Heart left ventricle (tissue), 16 donors: Measurements from ENCODE around the gene CSMD2. TPM values are rescaled to one million over a fixed set of nuclear protein-coding genes. Genes with fewer than 3 reads are reported as not detected.

Source experiments
- ATAC-seq, 4 donors: fragments of 200-7000 bp; cut with Tn5 transposase; one replicate each; pipeline ENCODE4 v1.9.1; 2020 to 2022; ENCODE audit warnings: moderate library complexity in 4 of 4, mild to moderate bottlenecking in 3 of 4, moderate number of reproducible peaks in 1 of 4
- DNase-seq, 5 donors: peaks; one replicate each; pipeline ENCODE4 v3.0.0-alpha.2; 2020
- H3K27ac ChIP-seq, 12 donors: fragments of 200-600 bp; sonication (generic) in 4 of 12; one replicate each; pipeline versions ENCODE4 v1.5.0 to v1.8.0; 2016 to 2022; ENCODE audit warnings: mild to moderate bottlenecking in 2 of 12
- H3K27me3 ChIP-seq, 9 donors: fragments of 200-600 bp; sonication (generic) in 2 of 9; one replicate each; pipeline versions ENCODE4 v1.5.1 to v1.8.0; 2016 to 2022; ENCODE audit warnings: mild to moderate bottlenecking in 3 of 9
- H3K36me3 ChIP-seq, 9 donors: fragments of 200-600 bp; sonication (generic) in 2 of 9; one replicate each; pipeline versions ENCODE4 v1.5.0 to v1.8.0; 2018 to 2022; ENCODE audit warnings: mild to moderate bottlenecking in 2 of 9
- H3K4me1 ChIP-seq, 12 donors: fragments of 200-600 bp; sonication (generic) in 4 of 12; one replicate each; pipeline versions ENCODE4 v1.5.0 to v1.8.0; 2016 to 2022; ENCODE audit warnings: mild to moderate bottlenecking in 3 of 12
- H3K4me3 ChIP-seq, 12 donors: fragments of 200-600 bp; sonication (generic) in 4 of 12; one replicate each; pipeline versions ENCODE4 v1.5.0 to v1.8.0; 2017 to 2022; ENCODE audit warnings: mild to moderate bottlenecking in 9 of 12, moderate library complexity in 4 of 12
- H3K9me3 ChIP-seq, 12 donors: fragments of 200-600 bp; sonication (generic) in 4 of 12; one replicate each; pipeline versions ENCODE4 v1.5.0 to v1.8.0; 2016 to 2022; ENCODE audit warnings: mild to moderate bottlenecking in 1 of 12
- POLR2A ChIP-seq, 2 donors: fragments of 450-650 bp; IDR thresholded peaks; one replicate each; pipeline ENCODE4 v1.6.1; 2017; ENCODE audit warnings: antibody characterized with exemption in 2 of 2, mild to moderate bottlenecking in 2 of 2, moderate library complexity in 2 of 2
- WGBS, 4 donors: extraction: QIAGEN DNeasy Blood & Tissue Kit in 2 of 4; methylation state at CpG; one replicate each; pipeline versions ENCODE4 v1.1.5 to v1.1.7; 2013 to 2018; 5-methylcytosine and 5-hydroxymethylcytosine counted together
- intact Hi-C, 10 donors: fragments of 100-400 bp; cut with DNase I; formaldehyde crosslinking; loops; one replicate each; pipeline versions ENCODE4 v1.11.1 to v1.14.2; 2022
- polyA plus RNA-seq, 2 donors: library from polyadenylated mRNA; stranded (reverse); fragments of 200-250 nt; gene quantifications; one replicate each; pipeline ENCODE4 v1.2.3, GENCODE V29; 2013
- total RNA-seq, 9 donors: library from RNA; depleted of rRNA in 2 of 9; stranded (reverse); fragments of >200 nt in 2 of 9; fragmentation: NEBNext Ultra II Directional in 3 of 9; extraction: Animal tissue kit (Norgen Biotek cat#: 25700) in 3 of 9; gene quantifications; one replicate each; pipeline versions ENCODE4 v1.1.0 to v1.2.4, GENCODE V29; 2016 to 2023
- TF ChIP-seq, protein P1 (sequence below), 12 donors: fragments of 200-600 bp; sonication (generic) in 4 of 12; IDR thresholded peaks; one replicate each; pipeline versions ENCODE4 v1.5.0 to v1.8.0; 2018 to 2022; ENCODE audit warnings: antibody characterized with exemption in 12 of 12, mild to moderate bottlenecking in 5 of 12
- donor health status: ischemic (EF 13 %, LVEDD 7.1; RV severe dilation, severe dysfunction).
- donor health status: healthy with polysubstance abuse.
- donor health status: DM: no; HTN: yes; CAD: no.
- donor health status: DM: no; HTN: no; CAD: no.
- donor health status: ischemic (EF 25% LVEDD 6.9; RV normal size, moderate dysfunction).
- donor health status: ischemic (EF 25% LVEDD 5.7; RV mildly dilated, moderate dysfunction).
- donor health status: healthy.
- donor health status: DM: yes; HTN: yes; CAD: no.
- donor health status: ischemic (EF 35%, LVEDD 5.7; RV mildly dilated, moderate dysfunction).
- donor health status: nonischemic (EF 11% LVEDD 7.7; RV severe dilation, severe dysfunction).
- donor health status: DM: yes; HTN: yes; CAD: no.
- donor health status: PGD.
- donor health status: ischemic (EF 29% LVEDD 5.4; RV normal size, mild dysfunction).
- donor health status: nonischemic (EF 23%, LVEDD 6.1; RV moderate dilation, normal function).

Gene CSMD2
- total and polyA plus RNA-seq, 11 donors: 0.02 to 0.79 (median 0.22) TPM

DNA sequence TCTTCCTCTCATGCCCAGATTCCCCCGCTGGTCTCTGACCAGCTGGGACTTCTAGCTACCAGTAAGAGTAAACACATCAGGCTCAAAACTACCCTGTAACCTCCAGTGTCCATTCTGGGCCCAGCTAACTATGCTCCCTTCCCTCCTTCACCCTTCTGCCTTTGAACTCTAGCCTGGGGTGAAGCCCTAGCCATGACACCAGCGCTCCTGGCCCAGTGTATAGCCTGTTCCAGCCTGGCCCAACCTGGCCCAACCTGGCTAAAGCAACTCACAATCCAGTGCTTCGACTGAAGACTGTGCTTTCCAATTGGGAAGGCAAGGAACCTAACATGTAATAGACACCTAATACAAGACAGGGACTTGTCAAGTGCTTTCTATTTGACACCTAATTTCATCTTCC lies 27.6 kb downstream of the CSMD2 start:
- Histone ChIP-seq H3K4me3 (no peak overlapping the region), H3K27ac (no peak overlapping the region), H3K4me1 (no peaks in the 10 kb centered on the region), H3K27me3 (no peaks in the 10 kb centered on the region), H3K9me3 (no peaks in the 10 kb centered on the region), H3K36me3 (no peaks in the 10 kb centered on the region)
- TF ChIP-seq, protein P1, sequence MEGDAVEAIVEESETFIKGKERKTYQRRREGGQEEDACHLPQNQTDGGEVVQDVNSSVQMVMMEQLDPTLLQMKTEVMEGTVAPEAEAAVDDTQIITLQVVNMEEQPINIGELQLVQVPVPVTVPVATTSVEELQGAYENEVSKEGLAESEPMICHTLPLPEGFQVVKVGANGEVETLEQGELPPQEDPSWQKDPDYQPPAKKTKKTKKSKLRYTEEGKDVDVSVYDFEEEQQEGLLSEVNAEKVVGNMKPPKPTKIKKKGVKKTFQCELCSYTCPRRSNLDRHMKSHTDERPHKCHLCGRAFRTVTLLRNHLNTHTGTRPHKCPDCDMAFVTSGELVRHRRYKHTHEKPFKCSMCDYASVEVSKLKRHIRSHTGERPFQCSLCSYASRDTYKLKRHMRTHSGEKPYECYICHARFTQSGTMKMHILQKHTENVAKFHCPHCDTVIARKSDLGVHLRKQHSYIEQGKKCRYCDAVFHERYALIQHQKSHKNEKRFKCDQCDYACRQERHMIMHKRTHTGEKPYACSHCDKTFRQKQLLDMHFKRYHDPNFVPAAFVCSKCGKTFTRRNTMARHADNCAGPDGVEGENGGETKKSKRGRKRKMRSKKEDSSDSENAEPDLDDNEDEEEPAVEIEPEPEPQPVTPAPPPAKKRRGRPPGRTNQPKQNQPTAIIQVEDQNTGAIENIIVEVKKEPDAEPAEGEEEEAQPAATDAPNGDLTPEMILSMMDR (IDR thresholded peaks at IDR 0.05): no peak
- no peak for TF ChIP-seq POLR2A (IDR thresholded peaks at IDR 0.05)
- 69 to 73% (median 70%) methylated on average over 3 of the region's 3 CpGs for WGBS, 4 donors
- no peak for ATAC-seq
- intact Hi-C loops: no loop called here
- no peak for DNase-seq

DNA sequence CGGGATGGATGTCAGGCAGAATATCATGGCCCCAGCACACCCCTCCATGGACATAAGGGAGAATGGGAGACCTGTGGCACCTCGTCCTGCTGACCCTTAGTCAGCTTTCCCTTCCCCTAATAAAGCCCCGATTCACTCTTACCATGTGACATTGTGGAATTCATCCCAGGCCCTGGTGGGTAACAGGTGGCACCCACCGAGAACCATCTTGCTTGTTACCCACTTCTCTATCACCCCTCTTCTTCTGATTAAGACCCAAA lies 32.9 kb downstream of the CSMD2 start:
- ATAC-seq: no peak
- H3K27ac ChIP-seq: no peak overlapping the region
- H3K4me1 ChIP-seq: no peaks in the 10 kb centered on the region
- no peak for DNase-seq
- TF ChIP-seq, protein P1 (IDR thresholded peaks at IDR 0.05): no peak
- TF ChIP-seq POLR2A (IDR thresholded peaks at IDR 0.05): no peak
- H3K36me3 ChIP-seq: no peaks in the 10 kb centered on the region
- no peak overlapping the region for H3K4me3 ChIP-seq
- WGBS, 4 donors: 72 to 83% (median 78%) methylated on average over 4 of the region's 4 CpGs
- intact Hi-C loops: no loop called here
- H3K27me3 ChIP-seq: peaks cover 0 to 11% (median 0%) of the 10 kb centered on the region in 9 donors
- H3K9me3 ChIP-seq: no peaks in the 10 kb centered on the region

DNA sequence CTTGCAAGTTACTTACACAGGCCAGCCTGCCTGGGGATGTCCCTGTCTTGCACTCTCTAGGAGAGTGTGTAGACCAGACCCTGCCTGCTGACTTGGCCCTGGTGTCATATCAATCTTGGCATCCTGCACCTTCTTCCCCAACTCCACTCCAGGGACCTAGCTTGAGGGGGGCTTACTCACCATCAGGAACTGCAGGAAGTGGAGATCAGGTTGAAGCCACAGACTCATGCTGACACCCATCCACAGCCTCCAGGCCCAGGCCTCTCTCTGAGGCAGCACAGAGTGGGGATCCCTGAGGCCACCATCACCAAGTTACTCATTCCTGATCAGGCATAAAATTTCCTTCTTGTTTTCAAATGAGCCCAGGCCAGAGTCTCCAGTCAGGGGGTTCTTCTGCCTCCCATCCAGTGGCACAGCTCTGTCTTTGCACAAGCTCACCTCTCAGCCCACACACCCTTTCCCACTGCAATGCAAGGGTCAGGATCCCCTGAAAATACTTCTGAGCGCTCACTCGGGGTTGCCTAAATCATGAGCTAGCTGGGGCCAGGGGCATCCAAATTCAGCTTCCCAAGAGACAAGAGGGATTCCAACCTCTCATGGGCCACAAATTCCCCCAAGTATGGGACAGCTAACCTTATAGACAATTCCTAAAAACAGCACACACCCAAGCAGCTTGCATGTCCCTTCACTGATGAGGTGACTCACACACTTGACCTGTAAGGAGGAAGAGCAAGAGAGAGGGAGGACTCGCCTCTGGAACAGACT lies 33.5 kb downstream of the CSMD2 start:
- peaks cover 0 to 11% (median 0%) of the 10 kb centered on the region in 9 donors for H3K27me3 ChIP-seq
- TF ChIP-seq, protein P1 (IDR thresholded peaks at IDR 0.05): no peak
- no peak for TF ChIP-seq POLR2A (IDR thresholded peaks at IDR 0.05)
- intact Hi-C loops: no loop called here
- DNase-seq (no peak), ATAC-seq (no peak)
- no peak overlapping the region for H3K27ac ChIP-seq
- WGBS, 4 donors: 80 to 93% (median 85%) methylated on average over 3 of the region's 3 CpGs
- H3K4me3 ChIP-seq: no peak overlapping the region
- H3K36me3 ChIP-seq: no peaks in the 10 kb centered on the region
- no peaks in the 10 kb centered on the region for H3K4me1 ChIP-seq
- H3K9me3 ChIP-seq: no peaks in the 10 kb centered on the region

DNA sequence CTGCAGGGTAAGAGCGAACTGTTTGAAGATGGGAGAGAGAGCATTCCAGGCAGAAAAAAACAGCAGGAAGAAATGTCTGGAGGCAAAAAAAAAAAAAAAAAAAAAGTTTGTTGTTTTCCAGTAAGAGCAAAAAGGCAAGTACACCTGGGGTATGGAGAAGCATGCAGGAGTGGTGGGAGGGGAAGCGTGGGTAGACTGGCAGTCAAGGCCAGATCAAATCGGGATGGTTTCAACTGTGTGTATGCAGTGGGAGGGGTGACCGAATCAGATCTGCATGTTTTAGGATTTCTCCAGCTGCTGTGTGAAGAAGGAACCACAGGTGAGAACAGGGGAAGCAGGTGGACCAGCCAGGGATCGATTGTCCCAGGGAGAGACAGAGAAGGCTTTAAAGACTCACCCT lies 34.7 kb downstream of the CSMD2 start:
- Histone ChIP-seq H3K9me3 (no peaks in the 10 kb centered on the region), H3K27ac (no peak overlapping the region), H3K36me3 (no peaks in the 10 kb centered on the region), H3K27me3 (peaks cover 0 to 17% (median 0%) of the 10 kb centered on the region in 9 donors), H3K4me3 (no peak overlapping the region), H3K4me1 (no peaks in the 10 kb centered on the region)
- TF ChIP-seq, protein P1 (IDR thresholded peaks at IDR 0.05): no peak
- TF ChIP-seq POLR2A (IDR thresholded peaks at IDR 0.05): no peak
- intact Hi-C loops: no loop called here
- DNase-seq (no peak), ATAC-seq (no peak)
- WGBS, 4 donors: 78 to 85% (median 83%) methylated on average over 5 of the region's 5 CpGs
